ENCODE measurements around the gene IRF2BPL. TPM values are rescaled to one million over a fixed set of nuclear protein-coding genes. Genes with fewer than 3 reads are reported as not detected.

IRF2BPL gene
- total and polyA plus RNA-seq, 4 donors: 23.7 to 55.0 (median 45.3) TPM

DNA sequence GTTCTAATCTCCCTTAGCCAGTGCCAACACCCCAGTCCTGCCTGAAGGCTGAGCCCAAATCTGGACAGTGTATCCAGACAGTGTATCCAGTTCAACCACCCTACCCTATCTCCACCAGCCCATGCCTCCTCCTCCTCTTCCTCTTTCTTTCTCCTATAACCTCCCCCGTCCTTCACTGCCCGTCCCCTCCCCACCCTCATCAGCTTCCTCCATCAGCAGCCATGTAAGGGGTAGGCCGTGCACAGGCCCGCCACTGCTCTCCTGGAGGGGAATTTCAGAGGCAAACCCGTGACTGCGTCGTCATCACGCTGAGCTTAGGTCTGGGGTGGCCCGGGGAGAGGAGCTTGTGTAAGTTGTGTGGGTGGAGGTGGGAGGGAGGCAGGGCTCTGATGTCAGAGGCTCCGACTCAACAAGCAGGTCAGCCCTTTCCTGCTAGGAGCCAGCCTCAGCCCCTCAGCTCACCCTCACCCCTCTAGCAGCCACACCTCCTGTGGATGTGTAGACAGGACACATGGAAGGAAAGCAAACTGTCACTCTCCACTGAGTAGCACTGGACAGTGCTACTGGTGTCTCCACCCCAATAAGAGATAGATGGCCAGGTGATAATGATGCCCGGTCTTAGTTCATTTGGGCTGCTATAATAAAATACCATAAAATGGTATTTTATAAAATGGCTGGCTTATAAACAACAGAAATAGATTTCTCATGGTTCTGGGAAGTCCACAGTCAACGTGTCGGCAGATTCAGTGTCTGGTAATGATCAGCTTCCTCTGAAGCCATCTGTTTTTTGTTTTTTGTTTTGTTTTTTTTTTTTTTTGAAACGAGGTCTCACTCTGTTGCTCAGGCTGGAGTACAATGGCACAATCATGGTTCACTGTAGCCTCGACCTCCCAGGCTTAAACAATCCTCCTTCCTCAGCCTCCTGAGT lies 50.5 kb downstream of the IRF2BPL start:
- Histone ChIP-seq H3K4me3 (ENCODE audit: low read depth, low read length) (no peak overlapping the region), H3K27ac (ENCODE audit: low read depth, low read length) (no peak overlapping the region), H3K27me3 (ENCODE audit: control insufficient read depth, insufficient read depth, low read length) (no peaks in the 10 kb centered on the region), H3K9me3 (ENCODE audit: control insufficient read depth, insufficient read depth, low read length) (peaks cover 4% of the 10 kb centered on the region), H3K4me1 (ENCODE audit: control insufficient read depth, insufficient read depth, low read length) (peaks cover 4% of the 10 kb centered on the region), H3K36me3 (ENCODE audit: control insufficient read depth, insufficient read depth, low read length) (no peaks in the 10 kb centered on the region)
- 63% methylated on average over 8 of the region's 15 CpGs for WGBS (ENCODE audit: insufficient coverage)
- DNase-seq (ENCODE audit: low read depth in 4 of 6, low spot score in 6 of 6): no peak

DNA sequence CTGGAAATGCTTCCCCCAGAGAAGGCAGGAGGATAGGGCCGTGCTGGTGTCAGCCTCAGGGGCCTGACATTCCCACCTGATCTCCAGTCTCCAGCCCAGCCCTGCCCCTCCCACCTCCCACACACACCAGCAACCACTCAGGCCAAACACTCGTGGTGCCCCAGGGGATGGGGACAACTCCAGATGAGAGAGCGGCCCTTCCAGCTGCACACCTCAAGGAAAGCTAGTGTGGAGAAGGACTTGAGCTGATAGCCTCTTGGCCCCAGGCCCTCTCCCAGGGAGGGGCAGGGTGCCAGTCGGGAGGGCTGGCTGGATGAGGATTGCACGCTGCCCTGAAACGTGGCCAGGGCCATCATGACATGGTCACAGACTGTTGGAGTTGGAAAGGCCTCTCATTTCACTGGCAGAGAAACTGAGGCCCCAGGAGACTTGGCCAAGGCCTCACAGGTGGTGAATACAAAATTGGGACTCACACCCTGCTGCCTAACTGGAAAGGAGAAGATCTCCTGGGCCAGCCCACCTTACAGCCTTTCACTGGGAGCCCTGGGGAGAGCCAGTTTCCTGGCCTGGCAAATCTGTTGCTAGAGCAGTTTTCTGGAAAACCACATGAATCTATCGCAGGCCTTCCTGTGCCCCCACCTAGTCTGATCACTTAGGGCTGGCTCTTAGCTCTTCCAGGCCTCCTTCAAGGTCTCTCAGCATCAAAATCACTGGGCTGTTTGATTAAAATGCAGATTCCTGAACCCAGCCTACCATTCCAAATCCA lies 52.1 kb downstream of the IRF2BPL start:
- Histone ChIP-seq H3K4me3 (ENCODE audit: low read depth, low read length) (no peak overlapping the region), H3K36me3 (ENCODE audit: control insufficient read depth, insufficient read depth, low read length) (no peaks in the 10 kb centered on the region), H3K9me3 (ENCODE audit: control insufficient read depth, insufficient read depth, low read length) (no peaks in the 10 kb centered on the region), H3K4me1 (ENCODE audit: control insufficient read depth, insufficient read depth, low read length) (peaks cover 4% of the 10 kb centered on the region), H3K27ac (ENCODE audit: low read depth, low read length) (no peak overlapping the region), H3K27me3 (ENCODE audit: control insufficient read depth, insufficient read depth, low read length) (no peaks in the 10 kb centered on the region)
- WGBS (ENCODE audit: insufficient coverage): 82% methylated on average over 6 of the region's 7 CpGs
- no peak for DNase-seq (ENCODE audit: low read depth in 4 of 6, low spot score in 6 of 6)

GRCh38 chr14:76975812-76976211 lies 52.7 kb downstream of the IRF2BPL start:
- Histone ChIP-seq H3K4me3 (ENCODE audit: low read depth, low read length) (no peak overlapping the region), H3K36me3 (ENCODE audit: control insufficient read depth, insufficient read depth, low read length) (no peaks in the 10 kb centered on the region), H3K4me1 (ENCODE audit: control insufficient read depth, insufficient read depth, low read length) (peaks cover 7% of the 10 kb centered on the region), H3K27me3 (ENCODE audit: control insufficient read depth, insufficient read depth, low read length) (no peaks in the 10 kb centered on the region), H3K27ac (ENCODE audit: low read depth, low read length) (no peak overlapping the region), H3K9me3 (ENCODE audit: control insufficient read depth, insufficient read depth, low read length) (no peaks in the 10 kb centered on the region)
- DNase-seq (ENCODE audit: low read depth in 4 of 6, low spot score in 6 of 6): no peak
- WGBS (ENCODE audit: insufficient coverage): 80% methylated on average over 4 of the region's 4 CpGs

DNA sequence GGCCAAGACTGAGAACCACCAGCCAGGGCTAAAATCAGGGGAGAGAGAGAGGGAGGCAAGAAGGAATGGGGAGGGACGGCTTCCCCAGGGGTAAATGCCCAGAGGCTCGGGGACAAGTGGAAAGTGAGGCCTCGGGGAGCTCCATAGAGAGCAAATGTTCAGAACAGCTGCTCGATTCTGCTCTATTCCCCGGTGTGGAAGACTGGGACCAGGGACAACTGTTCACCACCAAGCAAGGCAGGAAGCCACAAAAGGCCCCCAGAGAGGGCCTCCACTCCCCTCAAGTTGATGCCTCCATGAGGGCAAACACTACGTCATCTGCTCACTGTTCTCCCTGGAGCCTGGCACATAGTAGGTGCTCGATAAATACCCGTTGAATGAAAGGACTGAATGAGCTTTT lies 53.5 kb downstream of the IRF2BPL start:
- DNase-seq (ENCODE audit: low read depth in 4 of 6, low spot score in 6 of 6): no peak
- H3K27me3 ChIP-seq (ENCODE audit: control insufficient read depth, insufficient read depth, low read length): no peaks in the 10 kb centered on the region

More for the DNA sequence above, 53.5 kb downstream of the IRF2BPL start:
- WGBS (ENCODE audit: insufficient coverage): 91% methylated on average over 7 of the region's 8 CpGs
- no peaks in the 10 kb centered on the region for H3K9me3 ChIP-seq (ENCODE audit: control insufficient read depth, insufficient read depth, low read length)
- no peak overlapping the region for H3K27ac ChIP-seq (ENCODE audit: low read depth, low read length)
- no peak overlapping the region for H3K4me3 ChIP-seq (ENCODE audit: low read depth, low read length)
- H3K4me1 ChIP-seq (ENCODE audit: control insufficient read depth, insufficient read depth, low read length): peaks cover 7% of the 10 kb centered on the region
- no peaks in the 10 kb centered on the region for H3K36me3 ChIP-seq (ENCODE audit: control insufficient read depth, insufficient read depth, low read length)

Other genes with a start within 250 kb of the IRF2BPL start
- 10 to 100 TPM; 15.0 to 16.9 TPM for gene ANGEL1, start 215.8 kb downstream of the IRF2BPL start, total RNA-seq
- 10 to 100 TPM; 24.5 to 38.1 TPM for gene ANGEL1, start 215.8 kb downstream of the IRF2BPL start, polyA plus RNA-seq (ENCODE audit: insufficient read length in 2 of 2)
- gene LRRC74A, start 202.3 kb downstream of the IRF2BPL start, total RNA-seq: not detected
- gene LRRC74A, start 202.3 kb downstream of the IRF2BPL start, polyA plus RNA-seq (ENCODE audit: insufficient read length in 2 of 2): under 1 TPM in 1 of 2 donors, not detected in 1; 0.26 TPM
- gene CIPC, start 69.5 kb upstream of the IRF2BPL start, total RNA-seq: 10 to 100 TPM; 35.2 to 38.0 TPM
- 10 to 100 TPM; 38.7 to 39.2 TPM for gene CIPC, start 69.5 kb upstream of the IRF2BPL start, polyA plus RNA-seq (ENCODE audit: insufficient read length in 2 of 2)
- 10 to 100 TPM in 1 of 2 donors, 1 to 10 TPM in 1; 5.6 to 11.5 TPM for gene ZDHHC22, start 113.1 kb upstream of the IRF2BPL start, total RNA-seq
- 10 to 100 TPM; 45.4 to 47.3 TPM for gene ZDHHC22, start 113.1 kb upstream of the IRF2BPL start, polyA plus RNA-seq (ENCODE audit: insufficient read length in 2 of 2)
- 10 to 100 TPM in 1 of 2 donors, 1 to 10 TPM in 1; 4.5 to 11.7 TPM for gene TMEM63C, start 153.1 kb upstream of the IRF2BPL start, total RNA-seq
- 10 to 100 TPM; 22.8 to 24.6 TPM for gene TMEM63C, start 153.1 kb upstream of the IRF2BPL start, polyA plus RNA-seq (ENCODE audit: insufficient read length in 2 of 2)
- gene NGB, start 242.5 kb upstream of the IRF2BPL start, total RNA-seq: 1 to 10 TPM; 2.6 to 9.6 TPM
- gene NGB, start 242.5 kb upstream of the IRF2BPL start, polyA plus RNA-seq (ENCODE audit: insufficient read length in 2 of 2): 10 to 100 TPM; 15.6 to 16.3 TPM

All from spinal cord (tissue), 10 donors.